Chondrocyte (in vitro differentiated cells): Measurements from ENCODE around the gene EYS. TPM values are rescaled to one million over a fixed set of nuclear protein-coding genes. Genes with fewer than 3 reads are reported as not detected.
"Not testable (repeated sequence)": the region's sequence is repeated elsewhere in the genome, so short reads cannot be mapped to it uniquely, and the experiment has no call there.

Experiments used
- DNase-seq: peaks from one replicate; pipeline ENCODE4 v3.0.0; 2021; ENCODE audit warnings: mixed read lengths, low spot score
- H3K27ac Mint-ChIP-seq: one replicate; pipeline ENCODE4 v1.8.0; 2021; ENCODE audit warnings: mild to moderate bottlenecking, moderate library complexity, mixed read lengths; ENCODE audit not compliant: unreplicated experiment
- H3K27me3 Mint-ChIP-seq: 2 replicates; pipeline ENCODE4 v1.8.0; 2021; ENCODE audit warnings: low read depth, mixed read lengths
- H3K36me3 Mint-ChIP-seq: 2 replicates; pipeline ENCODE4 v1.8.0; 2021; ENCODE audit warnings: low read depth, mixed read lengths
- H3K4me1 Mint-ChIP-seq: 2 replicates; pipeline ENCODE4 v1.8.0; 2021; ENCODE audit warnings: low read depth, mild to moderate bottlenecking, mixed read lengths
- H3K4me3 Mint-ChIP-seq: one replicate; pipeline ENCODE4 v1.8.0; 2021; ENCODE audit warnings: mild to moderate bottlenecking, moderate library complexity, mixed read lengths; ENCODE audit not compliant: unreplicated experiment
- H3K9me3 Mint-ChIP-seq: 2 replicates; pipeline ENCODE4 v1.8.0; 2021; ENCODE audit warnings: low read depth, mixed read lengths
- CTCF ChIP-seq: fragments of 200-600 bp; sonication (generic); IDR thresholded peaks from 2 replicates; pipeline ENCODE4 v1.5.0; 2021; ENCODE audit warnings: antibody characterized with exemption, mild to moderate bottlenecking, moderate library complexity
- total RNA-seq: library from RNA; stranded (reverse); gene quantifications from 3 replicates; pipeline ENCODE4 v1.2.1, GENCODE V29; 2021

Gene EYS
- total RNA-seq, 1 donor from 2014 or later: not detected

- no peak for TF ChIP-seq CTCF
- Mint-ChIP-seq H3K4me1 (no peaks in the 10 kb centered on the region), H3K27ac (no peak overlapping the region), H3K9me3 (peaks cover 4% of the 10 kb centered on the region), H3K4me3 (no peak overlapping the region), H3K36me3 (no peaks in the 10 kb centered on the region), H3K27me3 (peaks cover 3% of the 10 kb centered on the region)
- DNase-seq: no peak
These were observed 304.5 kb downstream of the EYS start for GRCh38 chr6:65402564-65402963.

GRCh38 chr6:65399355-65400084 lies 307.5 kb downstream of the EYS start:
- Mint-ChIP-seq H3K27me3 (peaks cover 3% of the 10 kb centered on the region), H3K27ac (no peak overlapping the region), H3K36me3 (no peaks in the 10 kb centered on the region), H3K4me1 (no peaks in the 10 kb centered on the region), H3K9me3 (peaks cover 4% of the 10 kb centered on the region), H3K4me3 (no peak overlapping the region)
- no peak for TF ChIP-seq CTCF
- no peak for DNase-seq

- no peaks in the 10 kb centered on the region for H3K36me3 Mint-ChIP-seq
- no peak overlapping the region for H3K4me3 Mint-ChIP-seq
- H3K27me3 Mint-ChIP-seq: no peaks in the 10 kb centered on the region
- no peak overlapping the region for H3K27ac Mint-ChIP-seq
- no peak for TF ChIP-seq CTCF
- DNase-seq: no peak
- H3K4me1 Mint-ChIP-seq: no peaks in the 10 kb centered on the region
- H3K9me3 Mint-ChIP-seq: peaks cover 4% of the 10 kb centered on the region
These were observed 308.2 kb downstream of the EYS start for GRCh38 chr6:65398851-65399250.

GRCh38 chr6:65350530-65350929 lies 356.5 kb downstream of the EYS start:
- peaks cover 4% of the 10 kb centered on the region for H3K27me3 Mint-ChIP-seq
- no peak overlapping the region for H3K4me3 Mint-ChIP-seq
- no peak for TF ChIP-seq CTCF
- no peak overlapping the region for H3K27ac Mint-ChIP-seq
- no peak for DNase-seq
- no peaks in the 10 kb centered on the region for H3K36me3 Mint-ChIP-seq
- H3K4me1 Mint-ChIP-seq: no peaks in the 10 kb centered on the region
- peaks cover 3% of the 10 kb centered on the region for H3K9me3 Mint-ChIP-seq

GRCh38 chr6:65302655-65303054 lies 404.4 kb downstream of the EYS start:
- not testable (repeated sequence) for H3K9me3 Mint-ChIP-seq, H3K4me1 Mint-ChIP-seq, DNase-seq, H3K27me3 Mint-ChIP-seq, H3K4me3 Mint-ChIP-seq, H3K27ac Mint-ChIP-seq, H3K36me3 Mint-ChIP-seq

- H3K4me1 Mint-ChIP-seq: no peaks in the 10 kb centered on the region
- no peak for TF ChIP-seq CTCF
- DNase-seq: no peak
- no peaks in the 10 kb centered on the region for H3K9me3 Mint-ChIP-seq
- H3K27ac Mint-ChIP-seq: no peak overlapping the region
- H3K4me3 Mint-ChIP-seq: no peak overlapping the region
- no peaks in the 10 kb centered on the region for H3K36me3 Mint-ChIP-seq
- no peaks in the 10 kb centered on the region for H3K27me3 Mint-ChIP-seq
These were observed 407.8 kb downstream of the EYS start for GRCh38 chr6:65299236-65299635.
